ENCODE data around the gene INTS14. TPM values are rescaled to one million over a fixed set of nuclear protein-coding genes. Genes with fewer than 3 reads are reported as not detected.

Gene INTS14
- total and polyA plus RNA-seq, 2 of the 8 experiments (the other 6 are each of a cell fraction or from before 2014, with no cell fraction given): 33.1 to 33.7 TPM

GRCh38 chr15:65653801-65654521 lies 43.0 kb upstream of the INTS14 start:
- no peak overlapping the region for H2BK15ac ChIP-seq (ENCODE audit: low read length)
- no peak overlapping the region for H3K4me3 ChIP-seq (ENCODE audit: extremely low read depth in 1 of 4, insufficient read depth in 2 of 4, low read depth in 3 of 4, low read length in 4 of 4)
- H3K18ac ChIP-seq (ENCODE audit: extremely low read depth, low read length): no peak overlapping the region
- no peak overlapping the region for H4K91ac ChIP-seq (replicated peaks; ENCODE audit: insufficient read length, low read length)
- H3K4ac ChIP-seq (replicated peaks; ENCODE audit: insufficient read length, low read depth, low read length): no peak overlapping the region
- H3K9ac ChIP-seq (replicated peaks in 1 of 4; ENCODE audit: extremely low read depth in 1 of 4, low read depth in 3 of 4, low read length in 3 of 4): no peak overlapping the region
- H3K79me2 ChIP-seq (ENCODE audit: control insufficient read depth in 1 of 2, insufficient read depth in 2 of 2, low read length in 2 of 2): no peaks in the 10 kb centered on the region
- H3K79me1 ChIP-seq (ENCODE audit: low read depth, low read length): no peaks in the 10 kb centered on the region
- ChIA-PET POLR2A (ENCODE audit: partially characterized antibody) (no interaction called here), CTCF (ENCODE audit: partially characterized antibody) (interaction anchor here (8.7 kb wide), 1 partner anchor 14 kb away, joined by 81 read pairs; no protein-coding TSS in a partner anchor)
- no peak for FAIRE-seq
- no peak overlapping the region for H3K56ac ChIP-seq (replicated peaks; ENCODE audit: insufficient read length, low read depth, low read length)
- H2BK20ac ChIP-seq (ENCODE audit: low read length): no peak overlapping the region
- no peak overlapping the region for H3K4me2 ChIP-seq (ENCODE audit: insufficient read depth in 1 of 2, low read depth in 2 of 2, low read length in 2 of 2)
- H3K27ac ChIP-seq (ENCODE audit: low read depth, low read length): no peak overlapping the region
- no peaks in the 10 kb centered on the region for H3K9me3 ChIP-seq (ENCODE audit: insufficient read depth in 2 of 2, low read depth in 1 of 2, low read length in 1 of 2)
- DNase-seq (ENCODE audit: low read depth in 1 of 2, low spot score in 2 of 2): no peak
- 86% methylated on average over 5 of the region's 5 CpGs; no CpG with 5 or more reads in 1 of the 2 experiments for WGBS, 2 experiments (ENCODE audit: extremely low coverage in 1 of 2, insufficient coverage in 1 of 2, insufficient read length in 1 of 2, insufficient replicate concordance in 2 of 2, low coverage in 1 of 2, low lambda C conversion rate in 2 of 2, missing lambda C conversion rate in 1 of 2)
- H4K20me1 ChIP-seq (replicated peaks in 1 of 2; ENCODE audit: control insufficient read depth in 1 of 2, insufficient read depth in 2 of 2, low read length in 2 of 2): no peaks in the 10 kb centered on the region
- no peak overlapping the region for H3K23ac ChIP-seq (ENCODE audit: insufficient read length)
- no peak overlapping the region for H2BK5ac ChIP-seq (ENCODE audit: low read depth, low read length)
- TF ChIP-seq RFX5 (IDR thresholded peaks at IDR 0.05; ENCODE audit: borderline replicate concordance, low read depth, low read length) (no peak), CTBP2 (IDR thresholded peaks at IDR 0.05; ENCODE audit: borderline replicate concordance, insufficient read depth, insufficient read length, low read length) (no peak), CHD1 (IDR thresholded peaks at IDR 0.05; ENCODE audit: low read depth, low read length) (no peak), PHF8 (conservative IDR thresholded peaks at IDR 0.05; ENCODE audit: low read depth, low read length) (no peak), ATF2 (IDR thresholded peaks at IDR 0.05; ENCODE audit: low read length) (no peak), MAFK (IDR thresholded peaks at IDR 0.05; ENCODE audit: low read depth, low read length) (no peak), JUND (IDR thresholded peaks at IDR 0.05; ENCODE audit: low read length) (no peak), CEBPB (IDR thresholded peaks at IDR 0.05; ENCODE audit: low read depth, low read length) (no peak), BCL11A (IDR thresholded peaks at IDR 0.05; ENCODE audit: low read depth in 2 of 2, low read length in 2 of 2) (no peak)
- H3K36me3 ChIP-seq (ENCODE audit: control insufficient read depth in 2 of 4, insufficient read depth in 4 of 4, low read length in 3 of 4): no peaks in the 10 kb centered on the region
- H4K5ac ChIP-seq (ENCODE audit: insufficient read length, low read depth, low read length): no peak overlapping the region
- no peak overlapping the region for H3K14ac ChIP-seq (ENCODE audit: insufficient read length)
- H2BK120ac ChIP-seq (replicated peaks; ENCODE audit: low read depth, low read length): no peak overlapping the region
- no peak overlapping the region for H4K8ac ChIP-seq (ENCODE audit: extremely low read depth, insufficient read depth, low read length)
- H2BK12ac ChIP-seq (ENCODE audit: low read depth, low read length): no peak overlapping the region
- no peaks in the 10 kb centered on the region for H3K23me2 ChIP-seq (ENCODE audit: low read depth, low read length)
- H2AFZ ChIP-seq (ENCODE audit: low read length): no peak overlapping the region
- H3K27me3 ChIP-seq (replicated peaks in 1 of 4; ENCODE audit: control insufficient read depth in 3 of 4, extremely low read depth in 1 of 4, insufficient read depth in 3 of 4, low read length in 3 of 4): no peaks in the 10 kb centered on the region
- H2AK5ac ChIP-seq (ENCODE audit: low read depth, low read length): no peak overlapping the region
- H3K4me1 ChIP-seq (replicated peaks in 1 of 4; ENCODE audit: control insufficient read depth in 3 of 4, insufficient read depth in 4 of 4, low read length in 3 of 4): no peaks in the 10 kb centered on the region; a peak in 1 of 7 replicates
